ENCODE data around the gene ARVCF. TPM values are rescaled to one million over a fixed set of nuclear protein-coding genes. Genes with fewer than 3 reads are reported as not detected.

Gene ARVCF
- total RNA-seq, 1 donor: 27.1 TPM

DNA sequence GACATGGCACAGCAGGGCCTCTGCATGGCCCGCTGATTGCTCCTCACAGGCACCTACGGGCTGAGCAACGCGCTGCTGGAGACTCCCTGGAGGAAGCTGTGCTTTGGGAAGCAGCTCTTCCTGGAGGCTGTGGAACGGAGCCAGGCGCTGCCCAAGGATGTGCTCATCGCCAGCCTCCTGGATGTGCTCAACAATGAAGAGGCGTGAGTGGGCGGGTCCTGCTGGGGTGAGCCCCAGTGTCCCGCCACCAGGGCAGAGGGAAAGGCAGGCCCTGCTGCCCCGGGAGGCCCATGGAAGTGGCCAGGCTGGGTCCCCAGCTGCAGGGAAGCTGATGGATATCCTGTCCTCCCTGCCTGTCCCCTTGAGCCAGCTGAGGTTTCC lies 44.8 kb upstream of the ARVCF start:
- Histone ChIP-seq H3K4me3 (ENCODE audit: insufficient read depth, low read length) (no peak overlapping the region), H3K4me2 (ENCODE audit: insufficient read depth, low read length) (no peak overlapping the region), H3K27ac (ENCODE audit: low read depth, low read length) (no peak overlapping the region), H3K9me3 (ENCODE audit: low read depth, low read length) (no peaks in the 10 kb centered on the region), H4K20me1 (ENCODE audit: insufficient read depth, low read length) (peaks cover 9% of the 10 kb centered on the region), H2AFZ (ENCODE audit: low read length) (no peak overlapping the region), H3K4me1 (ENCODE audit: insufficient read depth, low read length) (no peaks in the 10 kb centered on the region), H3K36me3 (ENCODE audit: insufficient read depth, low read length) (peaks cover 27% of the 10 kb centered on the region), H3K27me3 (ENCODE audit: insufficient read depth, low read length) (no peaks in the 10 kb centered on the region), H3K79me2 (ENCODE audit: insufficient read depth, low read length) (no peaks in the 10 kb centered on the region)
- DNase-seq (ENCODE audit: insufficient read length, low spot score, missing footprints): peak; percentile 68
- TF ChIP-seq, protein P1, sequence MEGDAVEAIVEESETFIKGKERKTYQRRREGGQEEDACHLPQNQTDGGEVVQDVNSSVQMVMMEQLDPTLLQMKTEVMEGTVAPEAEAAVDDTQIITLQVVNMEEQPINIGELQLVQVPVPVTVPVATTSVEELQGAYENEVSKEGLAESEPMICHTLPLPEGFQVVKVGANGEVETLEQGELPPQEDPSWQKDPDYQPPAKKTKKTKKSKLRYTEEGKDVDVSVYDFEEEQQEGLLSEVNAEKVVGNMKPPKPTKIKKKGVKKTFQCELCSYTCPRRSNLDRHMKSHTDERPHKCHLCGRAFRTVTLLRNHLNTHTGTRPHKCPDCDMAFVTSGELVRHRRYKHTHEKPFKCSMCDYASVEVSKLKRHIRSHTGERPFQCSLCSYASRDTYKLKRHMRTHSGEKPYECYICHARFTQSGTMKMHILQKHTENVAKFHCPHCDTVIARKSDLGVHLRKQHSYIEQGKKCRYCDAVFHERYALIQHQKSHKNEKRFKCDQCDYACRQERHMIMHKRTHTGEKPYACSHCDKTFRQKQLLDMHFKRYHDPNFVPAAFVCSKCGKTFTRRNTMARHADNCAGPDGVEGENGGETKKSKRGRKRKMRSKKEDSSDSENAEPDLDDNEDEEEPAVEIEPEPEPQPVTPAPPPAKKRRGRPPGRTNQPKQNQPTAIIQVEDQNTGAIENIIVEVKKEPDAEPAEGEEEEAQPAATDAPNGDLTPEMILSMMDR (IDR thresholded peaks at IDR 0.05; ENCODE audit: extremely low read depth, low read depth, low read length): no peak

DNA sequence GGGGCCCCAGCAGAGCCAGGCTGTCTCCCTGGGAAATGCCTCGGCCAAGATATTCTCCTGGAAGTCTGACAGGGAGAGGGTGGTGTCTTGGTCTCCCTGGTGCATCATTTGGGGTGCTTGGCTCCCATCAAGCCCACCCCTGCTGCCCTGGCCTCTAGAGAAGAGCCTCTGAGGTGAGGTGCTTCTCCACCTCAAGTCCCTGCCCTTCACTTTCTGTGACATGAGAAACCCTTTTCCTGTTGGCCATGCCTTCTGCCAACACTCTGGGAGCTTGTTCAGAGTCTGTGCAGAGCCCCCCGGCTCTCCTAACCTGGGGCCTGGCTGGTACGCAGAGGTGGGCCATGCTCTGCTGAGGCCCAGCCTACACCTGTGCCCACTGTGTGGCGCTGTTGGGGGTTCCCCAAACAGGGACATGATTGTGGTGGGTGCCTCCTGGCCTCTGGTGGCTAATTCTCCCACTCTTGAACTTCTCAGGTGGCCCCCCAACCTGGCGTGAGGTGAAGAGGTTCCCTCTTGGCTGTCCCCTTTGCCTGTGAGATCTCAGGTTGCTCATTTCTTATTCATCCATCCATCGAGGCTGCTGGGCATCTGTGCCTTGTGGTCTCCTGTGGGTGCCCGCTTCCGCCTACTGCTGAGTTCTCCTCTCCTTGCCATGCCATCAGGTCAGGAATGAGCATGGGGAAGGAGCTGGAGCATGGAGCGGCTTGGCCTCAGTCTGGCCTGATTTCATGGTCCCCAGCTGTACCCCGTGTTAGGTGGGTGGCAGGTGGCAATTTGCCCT lies 44.3 kb upstream of the ARVCF start:
- no peak overlapping the region for H3K4me2 ChIP-seq (ENCODE audit: insufficient read depth, low read length)
- TF ChIP-seq, protein P1 (IDR thresholded peaks at IDR 0.05; ENCODE audit: extremely low read depth, low read depth, low read length): no peak
- no peak overlapping the region for H3K4me3 ChIP-seq (ENCODE audit: insufficient read depth, low read length)
- no peaks in the 10 kb centered on the region for H3K79me2 ChIP-seq (ENCODE audit: insufficient read depth, low read length)
- no peak overlapping the region for H2AFZ ChIP-seq (ENCODE audit: low read length)
- H3K27me3 ChIP-seq (ENCODE audit: insufficient read depth, low read length): no peaks in the 10 kb centered on the region
- H3K4me1 ChIP-seq (ENCODE audit: insufficient read depth, low read length): no peaks in the 10 kb centered on the region
- H3K9me3 ChIP-seq (ENCODE audit: low read depth, low read length): no peaks in the 10 kb centered on the region
- no peak overlapping the region for H3K27ac ChIP-seq (ENCODE audit: low read depth, low read length)
- peaks cover 9% of the 10 kb centered on the region for H4K20me1 ChIP-seq (ENCODE audit: insufficient read depth, low read length)
- DNase-seq (ENCODE audit: insufficient read length, low spot score, missing footprints): peak; percentile 66
- H3K36me3 ChIP-seq (ENCODE audit: insufficient read depth, low read length): peaks cover 27% of the 10 kb centered on the region

DNA sequence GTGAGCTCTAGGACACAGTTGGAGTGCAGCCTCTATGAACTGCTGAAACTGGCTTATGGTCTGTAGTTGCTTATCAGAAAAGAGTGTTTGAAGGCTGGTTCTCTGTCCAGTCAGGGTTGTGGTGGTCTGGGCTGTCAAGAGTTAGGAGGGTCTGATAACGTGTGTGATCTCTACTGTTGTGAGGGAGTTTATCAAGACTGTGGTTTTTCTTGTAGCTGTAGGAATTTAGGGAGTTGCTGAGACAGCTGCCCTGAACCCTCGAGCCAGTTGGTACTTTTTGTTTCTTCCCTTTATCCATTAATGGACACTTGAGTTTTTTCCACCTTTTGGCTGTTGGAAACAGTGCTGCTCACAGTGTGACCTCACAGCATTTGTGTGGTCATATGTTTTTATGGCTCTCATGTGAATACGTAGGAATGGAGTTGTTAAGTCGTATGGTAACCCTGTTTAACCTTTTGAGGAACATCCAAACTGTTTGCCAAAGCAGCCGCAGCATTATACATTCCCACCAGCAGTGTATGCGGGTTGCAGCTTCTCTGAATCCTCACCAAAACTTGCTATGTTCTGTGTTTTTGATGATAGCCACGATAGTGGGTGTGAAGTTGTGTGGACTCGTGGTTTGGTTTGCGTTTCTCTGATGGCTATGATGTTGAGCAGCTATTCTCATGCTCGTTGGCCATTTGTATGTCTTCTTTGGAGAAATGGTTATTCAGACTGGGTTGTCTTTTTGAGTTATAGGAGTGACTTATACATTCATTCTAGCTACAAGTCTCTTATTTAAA lies 42.6 kb upstream of the ARVCF start:
- Histone ChIP-seq H3K27ac (ENCODE audit: low read depth, low read length) (no peak overlapping the region), H3K36me3 (ENCODE audit: insufficient read depth, low read length) (peaks cover 38% of the 10 kb centered on the region), H3K4me3 (ENCODE audit: insufficient read depth, low read length) (no peak overlapping the region), H2AFZ (ENCODE audit: low read length) (no peak overlapping the region), H3K79me2 (ENCODE audit: insufficient read depth, low read length) (no peaks in the 10 kb centered on the region), H3K4me2 (ENCODE audit: insufficient read depth, low read length) (no peak overlapping the region), H3K9me3 (ENCODE audit: low read depth, low read length) (no peaks in the 10 kb centered on the region), H3K4me1 (ENCODE audit: insufficient read depth, low read length) (no peaks in the 10 kb centered on the region), H3K27me3 (ENCODE audit: insufficient read depth, low read length) (no peaks in the 10 kb centered on the region), H4K20me1 (ENCODE audit: insufficient read depth, low read length) (peaks cover 9% of the 10 kb centered on the region)
- peak; percentile 61 for DNase-seq (ENCODE audit: insufficient read length, low spot score, missing footprints)
- TF ChIP-seq, protein P1 (IDR thresholded peaks at IDR 0.05; ENCODE audit: extremely low read depth, low read depth, low read length): no peak
